ENCODE data around the gene FTHL17.

FTHL17 gene

GRCh38 chrX:31021537-31021936, 50.3 kb downstream of the FTHL17 start:
- no peak for TF ChIP-seq CTCF (IDR thresholded peaks at IDR 0.05; ENCODE audit: low read length, missing control alignments)
- H3K4me3 ChIP-seq (replicated peaks; ENCODE audit: low read depth, low read length), result no peak overlapping the region
- peak; percentile 20 for DNase-seq (ENCODE audit: low read depth)
